HepG2 (cell line): ENCODE data around the gene MCC. TPM values are rescaled to one million over a fixed set of nuclear protein-coding genes. Genes with fewer than 3 reads are reported as not detected.

Experiments
- ARNTL ChIP-seq: sonication (generic); formaldehyde crosslinking; IDR thresholded peaks from 2 replicates; pipeline ENCODE4 v1.4.0; 2020; ENCODE audit warnings: mild to moderate bottlenecking, missing genetic modification reagents
- KDM1A ChIP-seq: IDR thresholded peaks from 2 replicates; pipeline ENCODE4 v1.6.1; 2016; ENCODE audit warnings: missing compliant biosample characterization
- REL ChIP-seq: sonication (generic); formaldehyde crosslinking; conservative IDR thresholded peaks from 2 replicates; pipeline ENCODE4 v1.8.0; 2022; ENCODE audit warnings: mild to moderate bottlenecking, missing genetic modification reagents, moderate library complexity
- SOX5 ChIP-seq: IDR thresholded peaks from 2 replicates; pipeline ENCODE4 v1.6.1; 2016; ENCODE audit warnings: borderline replicate concordance
- TEAD3 ChIP-seq: optimal IDR thresholded peaks from 2 replicates; pipeline ENCODE3; 2016; ENCODE audit warnings: borderline replicate concordance
- ZMYM4 ChIP-seq: sonication (generic); formaldehyde crosslinking; IDR thresholded peaks from 2 replicates; pipeline ENCODE4 v1.8.1; 2023; ENCODE audit warnings: mild to moderate bottlenecking, missing genetic modification reagents
- ZNF558 ChIP-seq: sonication (generic); formaldehyde crosslinking; IDR thresholded peaks from 2 replicates; pipeline ENCODE4 v1.9.0; 2022; ENCODE audit warnings: mild to moderate bottlenecking, missing genetic modification reagents, borderline replicate concordance
- polyA plus RNA-seq, 8 experiments: library from polyadenylated mRNA; depleted of rRNA in 3 of 8; stranded (reverse) in 7 of 8; unstranded in 1 of 8; fragments of >200 nt; fragmentation: Illumina TruSeq in 4 of 8; extraction: Trizol in 4 of 8; gene quantifications; 2 replicates each; pipeline versions ENCODE4 v1.2.1 to v1.2.3, GENCODE V29; 2011 to 2016; ENCODE audit warnings: low read depth in 4 of 8, missing spikeins in 1 of 8, mixed read lengths in 1 of 8; ENCODE audit not compliant: insufficient read depth in 1 of 8
- total RNA-seq, 5 experiments: library from RNA; depleted of rRNA; stranded (reverse); fragments of >200 nt; fragmentation: Illumina TruSeq; extraction: Trizol; gene quantifications; 2 replicates each; pipeline ENCODE4 v1.2.3, GENCODE V29; 2016; ENCODE audit warnings: low read depth in 1 of 5
- TF ChIP-seq, protein P1 (sequence below): sonication (generic); formaldehyde crosslinking; IDR thresholded peaks from 2 replicates; pipeline ENCODE4 v1.4.0; 2020; ENCODE audit warnings: missing genetic modification reagents
- TF ChIP-seq, protein P2 (sequence below): sonication (generic); formaldehyde crosslinking; IDR thresholded peaks from 2 replicates; pipeline ENCODE4 v1.5.0; 2020; ENCODE audit warnings: mild to moderate bottlenecking, missing genetic modification reagents
- TF ChIP-seq, protein P3 (sequence below): IDR thresholded peaks from 2 replicates; pipeline ENCODE4 v1.6.1; 2018; ENCODE audit warnings: missing genetic modification reagents
- TF ChIP-seq, protein P4 (sequence below): sonication (generic); IDR thresholded peaks from 2 replicates; pipeline ENCODE4 v1.6.1; 2016; ENCODE audit warnings: low read depth, borderline replicate concordance
- TF ChIP-seq, protein P5 (sequence below): sonication (generic); formaldehyde crosslinking; IDR thresholded peaks from 2 replicates; pipeline ENCODE4 v1.4.0; 2020; ENCODE audit warnings: mild to moderate bottlenecking, missing genetic modification reagents, borderline replicate concordance
- TF ChIP-seq, protein P6 (sequence below): sonication (generic); formaldehyde crosslinking; IDR thresholded peaks from 2 replicates; pipeline ENCODE4 v1.8.0; 2022; ENCODE audit warnings: low read depth, missing genetic modification reagents

MCC gene
- total and polyA plus RNA-seq, 2 of the 13 experiments (the other 11 are each of a cell fraction or from before 2014, with no cell fraction given): 0.55 to 2.4 TPM

DNA sequence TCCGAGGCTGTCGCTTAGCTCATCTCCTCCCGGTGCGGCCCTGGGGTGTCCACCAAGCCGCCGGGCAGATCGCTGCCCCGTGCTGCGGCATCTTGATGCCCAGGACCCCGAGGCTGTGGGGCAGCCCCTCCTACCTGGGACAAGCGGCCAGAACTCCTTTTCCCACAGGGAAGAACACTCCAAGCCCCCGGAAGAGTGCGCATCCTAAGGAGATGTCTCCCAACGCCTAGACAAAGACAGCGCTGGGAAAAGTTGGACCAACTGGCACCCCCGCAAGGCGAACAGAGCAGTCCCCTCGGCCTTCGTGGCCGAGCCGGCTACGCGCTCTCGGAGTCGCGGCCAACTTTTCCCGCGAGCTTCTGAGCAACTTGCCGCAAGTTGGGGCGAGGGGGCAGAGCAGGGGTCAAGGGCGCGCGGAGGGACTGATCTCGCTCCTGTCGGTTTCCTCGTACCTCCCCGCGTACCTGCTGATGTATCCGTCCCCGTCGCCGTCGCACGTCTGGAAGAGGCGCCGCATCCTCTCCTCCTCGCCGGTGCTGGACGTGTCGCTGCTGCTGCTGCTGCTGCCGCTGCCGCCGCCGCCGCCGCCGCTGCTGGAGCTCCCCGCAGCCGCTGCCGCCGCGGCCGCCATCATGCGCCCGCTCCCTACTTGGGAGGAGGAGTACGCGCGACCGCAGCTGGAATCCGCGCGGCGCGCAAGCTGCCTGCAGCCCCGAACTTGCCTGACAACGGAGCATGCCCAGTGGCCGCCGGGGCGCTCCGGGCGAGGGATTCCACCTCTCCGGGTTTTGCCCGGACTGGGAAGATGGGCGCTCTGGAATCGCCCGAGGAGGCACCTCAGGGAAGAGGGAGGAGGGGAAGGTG lies at the start of gene MCC (continued):
- TF ChIP-seq, protein P1, sequence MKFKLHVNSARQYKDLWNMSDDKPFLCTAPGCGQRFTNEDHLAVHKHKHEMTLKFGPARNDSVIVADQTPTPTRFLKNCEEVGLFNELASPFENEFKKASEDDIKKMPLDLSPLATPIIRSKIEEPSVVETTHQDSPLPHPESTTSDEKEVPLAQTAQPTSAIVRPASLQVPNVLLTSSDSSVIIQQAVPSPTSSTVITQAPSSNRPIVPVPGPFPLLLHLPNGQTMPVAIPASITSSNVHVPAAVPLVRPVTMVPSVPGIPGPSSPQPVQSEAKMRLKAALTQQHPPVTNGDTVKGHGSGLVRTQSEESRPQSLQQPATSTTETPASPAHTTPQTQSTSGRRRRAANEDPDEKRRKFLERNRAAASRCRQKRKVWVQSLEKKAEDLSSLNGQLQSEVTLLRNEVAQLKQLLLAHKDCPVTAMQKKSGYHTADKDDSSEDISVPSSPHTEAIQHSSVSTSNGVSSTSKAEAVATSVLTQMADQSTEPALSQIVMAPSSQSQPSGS: 0 out of 2 replicates have a peak, but pooled peaks have one; percentile 23
- peak; percentile 79 for TF ChIP-seq ZMYM4 (CRISPR knock-in tag)
- TF ChIP-seq REL: 0 out of 2 replicates have a peak, but pooled peaks have one; percentile 48
- TF ChIP-seq, protein P2, sequence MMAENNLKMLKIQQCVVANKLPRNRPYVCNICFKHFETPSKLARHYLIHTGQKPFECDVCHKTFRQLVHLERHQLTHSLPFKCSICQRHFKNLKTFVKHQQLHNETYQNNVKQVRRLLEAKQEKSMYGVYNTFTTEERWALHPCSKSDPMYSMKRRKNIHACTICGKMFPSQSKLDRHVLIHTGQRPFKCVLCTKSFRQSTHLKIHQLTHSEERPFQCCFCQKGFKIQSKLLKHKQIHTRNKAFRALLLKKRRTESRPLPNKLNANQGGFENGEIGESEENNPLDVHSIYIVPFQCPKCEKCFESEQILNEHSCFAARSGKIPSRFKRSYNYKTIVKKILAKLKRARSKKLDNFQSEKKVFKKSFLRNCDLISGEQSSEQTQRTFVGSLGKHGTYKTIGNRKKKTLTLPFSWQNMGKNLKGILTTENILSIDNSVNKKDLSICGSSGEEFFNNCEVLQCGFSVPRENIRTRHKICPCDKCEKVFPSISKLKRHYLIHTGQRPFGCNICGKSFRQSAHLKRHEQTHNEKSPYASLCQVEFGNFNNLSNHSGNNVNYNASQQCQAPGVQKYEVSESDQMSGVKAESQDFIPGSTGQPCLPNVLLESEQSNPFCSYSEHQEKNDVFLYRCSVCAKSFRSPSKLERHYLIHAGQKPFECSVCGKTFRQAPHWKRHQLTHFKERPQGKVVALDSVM (CRISPR knock-in tag): no peak
- TF ChIP-seq, protein P3, sequence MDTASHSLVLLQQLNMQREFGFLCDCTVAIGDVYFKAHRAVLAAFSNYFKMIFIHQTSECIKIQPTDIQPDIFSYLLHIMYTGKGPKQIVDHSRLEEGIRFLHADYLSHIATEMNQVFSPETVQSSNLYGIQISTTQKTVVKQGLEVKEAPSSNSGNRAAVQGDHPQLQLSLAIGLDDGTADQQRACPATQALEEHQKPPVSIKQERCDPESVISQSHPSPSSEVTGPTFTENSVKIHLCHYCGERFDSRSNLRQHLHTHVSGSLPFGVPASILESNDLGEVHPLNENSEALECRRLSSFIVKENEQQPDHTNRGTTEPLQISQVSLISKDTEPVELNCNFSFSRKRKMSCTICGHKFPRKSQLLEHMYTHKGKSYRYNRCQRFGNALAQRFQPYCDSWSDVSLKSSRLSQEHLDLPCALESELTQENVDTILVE (CRISPR knock-in tag): peak; percentile 17; the same call in 1 of the 2 replicates
- TF ChIP-seq TEAD3 (CRISPR knock-in tag): peak; percentile 44
- TF ChIP-seq, protein P4, sequence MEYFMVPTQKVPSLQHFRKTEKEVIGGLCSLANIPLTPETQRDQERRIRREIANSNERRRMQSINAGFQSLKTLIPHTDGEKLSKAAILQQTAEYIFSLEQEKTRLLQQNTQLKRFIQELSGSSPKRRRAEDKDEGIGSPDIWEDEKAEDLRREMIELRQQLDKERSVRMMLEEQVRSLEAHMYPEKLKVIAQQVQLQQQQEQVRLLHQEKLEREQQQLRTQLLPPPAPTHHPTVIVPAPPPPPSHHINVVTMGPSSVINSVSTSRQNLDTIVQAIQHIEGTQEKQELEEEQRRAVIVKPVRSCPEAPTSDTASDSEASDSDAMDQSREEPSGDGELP: peak; percentile 10; the same call in 1 of the 2 replicates
- TF ChIP-seq ARNTL: no peak
- TF ChIP-seq KDM1A (CRISPR knock-in tag): peak; percentile 42; the same call in 1 of the 2 replicates
- TF ChIP-seq, protein P5, sequence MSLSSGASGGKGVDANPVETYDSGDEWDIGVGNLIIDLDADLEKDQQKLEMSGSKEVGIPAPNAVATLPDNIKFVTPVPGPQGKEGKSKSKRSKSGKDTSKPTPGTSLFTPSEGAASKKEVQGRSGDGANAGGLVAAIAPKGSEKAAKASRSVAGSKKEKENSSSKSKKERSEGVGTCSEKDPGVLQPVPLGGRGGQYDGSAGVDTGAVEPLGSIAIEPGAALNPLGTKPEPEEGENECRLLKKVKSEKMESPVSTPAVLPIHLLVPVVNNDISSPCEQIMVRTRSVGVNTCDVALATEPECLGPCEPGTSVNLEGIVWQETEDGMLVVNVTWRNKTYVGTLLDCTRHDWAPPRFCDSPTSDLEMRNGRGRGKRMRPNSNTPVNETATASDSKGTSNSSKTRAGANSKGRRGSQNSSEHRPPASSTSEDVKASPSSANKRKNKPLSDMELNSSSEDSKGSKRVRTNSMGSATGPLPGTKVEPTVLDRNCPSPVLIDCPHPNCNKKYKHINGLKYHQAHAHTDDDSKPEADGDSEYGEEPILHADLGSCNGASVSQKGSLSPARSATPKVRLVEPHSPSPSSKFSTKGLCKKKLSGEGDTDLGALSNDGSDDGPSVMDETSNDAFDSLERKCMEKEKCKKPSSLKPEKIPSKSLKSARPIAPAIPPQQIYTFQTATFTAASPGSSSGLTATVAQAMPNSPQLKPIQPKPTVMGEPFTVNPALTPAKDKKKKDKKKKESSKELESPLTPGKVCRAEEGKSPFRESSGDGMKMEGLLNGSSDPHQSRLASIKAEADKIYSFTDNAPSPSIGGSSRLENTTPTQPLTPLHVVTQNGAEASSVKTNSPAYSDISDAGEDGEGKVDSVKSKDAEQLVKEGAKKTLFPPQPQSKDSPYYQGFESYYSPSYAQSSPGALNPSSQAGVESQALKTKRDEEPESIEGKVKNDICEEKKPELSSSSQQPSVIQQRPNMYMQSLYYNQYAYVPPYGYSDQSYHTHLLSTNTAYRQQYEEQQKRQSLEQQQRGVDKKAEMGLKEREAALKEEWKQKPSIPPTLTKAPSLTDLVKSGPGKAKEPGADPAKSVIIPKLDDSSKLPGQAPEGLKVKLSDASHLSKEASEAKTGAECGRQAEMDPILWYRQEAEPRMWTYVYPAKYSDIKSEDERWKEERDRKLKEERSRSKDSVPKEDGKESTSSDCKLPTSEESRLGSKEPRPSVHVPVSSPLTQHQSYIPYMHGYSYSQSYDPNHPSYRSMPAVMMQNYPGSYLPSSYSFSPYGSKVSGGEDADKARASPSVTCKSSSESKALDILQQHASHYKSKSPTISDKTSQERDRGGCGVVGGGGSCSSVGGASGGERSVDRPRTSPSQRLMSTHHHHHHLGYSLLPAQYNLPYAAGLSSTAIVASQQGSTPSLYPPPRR (CRISPR knock-in tag): no peak
- TF ChIP-seq ZNF558 (CRISPR knock-in tag): 0 out of 2 replicates have a peak, but pooled peaks have one; percentile 64
- TF ChIP-seq, protein P6, sequence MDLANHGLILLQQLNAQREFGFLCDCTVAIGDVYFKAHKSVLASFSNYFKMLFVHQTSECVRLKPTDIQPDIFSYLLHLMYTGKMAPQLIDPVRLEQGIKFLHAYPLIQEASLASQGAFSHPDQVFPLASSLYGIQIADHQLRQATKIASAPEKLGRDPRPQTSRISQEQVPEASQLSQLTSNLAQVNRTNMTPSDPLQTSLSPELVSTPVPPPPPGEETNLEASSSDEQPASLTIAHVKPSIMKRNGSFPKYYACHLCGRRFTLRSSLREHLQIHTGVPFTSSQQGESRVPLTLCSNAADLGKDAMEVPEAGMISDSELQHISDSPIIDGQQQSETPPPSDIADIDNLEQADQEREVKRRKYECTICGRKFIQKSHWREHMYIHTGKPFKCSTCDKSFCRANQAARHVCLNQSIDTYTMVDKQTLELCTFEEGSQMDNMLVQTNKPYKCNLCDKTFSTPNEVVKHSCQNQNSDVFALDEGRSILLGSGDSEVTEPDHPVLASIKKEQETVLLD: peak; percentile 56; the same call in 1 of the 2 replicates
- peak; percentile 8; the same call in 1 of the 2 replicates for TF ChIP-seq SOX5 (CRISPR knock-in tag)
